ENCODE measurements around the gene ZDHHC21.

DNA sequence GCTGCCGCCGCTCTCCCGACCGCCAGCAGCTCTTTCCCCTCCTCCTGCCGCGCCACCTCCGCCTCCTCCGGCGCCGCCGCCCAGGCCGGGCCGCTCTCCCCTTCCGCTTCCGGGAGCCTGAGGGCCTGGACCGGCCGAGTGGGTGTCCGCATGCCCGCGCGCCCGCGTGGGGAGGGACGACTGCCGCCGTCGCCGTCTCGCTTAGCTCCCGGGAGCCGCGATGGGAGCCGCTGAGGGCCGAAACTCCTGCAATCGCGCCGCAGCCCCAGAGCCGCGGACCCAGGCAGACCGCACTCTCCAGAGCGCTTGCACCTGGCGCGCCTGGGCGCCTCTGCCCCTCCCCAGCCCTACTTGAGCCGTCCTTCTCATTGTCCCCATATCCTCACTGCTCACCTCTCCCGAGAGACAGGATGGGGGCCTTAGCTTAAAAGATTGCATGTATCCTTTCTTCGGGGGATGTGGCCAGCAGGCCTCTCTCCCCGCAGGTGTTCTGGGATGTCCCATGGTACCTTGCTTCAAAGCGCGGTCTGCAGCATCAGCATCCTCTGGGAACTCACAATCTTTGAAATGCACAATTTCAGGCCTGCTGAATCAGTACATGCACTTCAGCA is at the start of gene ZDHHC21:
- TF ChIP-seq TARDBP (IDR thresholded peaks at IDR 0.05) (no peak), SP1 (IDR thresholded peaks at IDR 0.05) (no peak), FOXA1 (IDR thresholded peaks at IDR 0.05) (no peak), NFRKB (IDR thresholded peaks at IDR 0.05) (no peak)
- TF ChIP-seq, protein P1, sequence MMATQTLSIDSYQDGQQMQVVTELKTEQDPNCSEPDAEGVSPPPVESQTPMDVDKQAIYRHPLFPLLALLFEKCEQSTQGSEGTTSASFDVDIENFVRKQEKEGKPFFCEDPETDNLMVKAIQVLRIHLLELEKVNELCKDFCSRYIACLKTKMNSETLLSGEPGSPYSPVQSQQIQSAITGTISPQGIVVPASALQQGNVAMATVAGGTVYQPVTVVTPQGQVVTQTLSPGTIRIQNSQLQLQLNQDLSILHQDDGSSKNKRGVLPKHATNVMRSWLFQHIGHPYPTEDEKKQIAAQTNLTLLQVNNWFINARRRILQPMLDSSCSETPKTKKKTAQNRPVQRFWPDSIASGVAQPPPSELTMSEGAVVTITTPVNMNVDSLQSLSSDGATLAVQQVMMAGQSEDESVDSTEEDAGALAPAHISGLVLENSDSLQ (IDR thresholded peaks at IDR 0.05), result no peak
